Breast epithelium (tissue), 3 donors: Measurements from ENCODE around the gene ABCC6.

Source experiments
- CTCF ChIP-seq, 3 donors: fragments of 450-650 bp; IDR thresholded peaks; one replicate each; pipeline ENCODE4 v1.5.1; 2016 to 2017; ENCODE audit warnings: antibody characterized with exemption in 3 of 3, mild to moderate bottlenecking in 3 of 3, moderate library complexity in 3 of 3
- POLR2A ChIP-seq: fragments of 450-650 bp; IDR thresholded peaks from one replicate; pipeline ENCODE4 v1.6.1; 2016; ENCODE audit warnings: antibody characterized with exemption, mild to moderate bottlenecking, moderate library complexity

- TF ChIP-seq POLR2A, result no peak
- TF ChIP-seq CTCF (IDR thresholded peaks at IDR 0.05), result no peak
These were observed 60.7 kb downstream of the ABCC6 start for GRCh38 chr16:16162591-16162990.
